GM18498 (cell line): ENCODE measurements around the gene SLC7A9.

ENCODE experiments used
- ATAC-seq: cut with Tn5 transposase; IDR thresholded peaks from one replicate; pipeline ENCODE4 v1.9.1; 2021; ENCODE audit warnings: mild to moderate bottlenecking, moderate library complexity; ENCODE audit not compliant: unreplicated experiment

SLC7A9 gene

GRCh38 chr19:32828643-32829344 lies 40.8 kb downstream of the SLC7A9 start:
- ATAC-seq = no peak

GRCh38 chr19:32828139-32828538 lies 41.4 kb downstream of the SLC7A9 start:
- no peak for ATAC-seq

DNA sequence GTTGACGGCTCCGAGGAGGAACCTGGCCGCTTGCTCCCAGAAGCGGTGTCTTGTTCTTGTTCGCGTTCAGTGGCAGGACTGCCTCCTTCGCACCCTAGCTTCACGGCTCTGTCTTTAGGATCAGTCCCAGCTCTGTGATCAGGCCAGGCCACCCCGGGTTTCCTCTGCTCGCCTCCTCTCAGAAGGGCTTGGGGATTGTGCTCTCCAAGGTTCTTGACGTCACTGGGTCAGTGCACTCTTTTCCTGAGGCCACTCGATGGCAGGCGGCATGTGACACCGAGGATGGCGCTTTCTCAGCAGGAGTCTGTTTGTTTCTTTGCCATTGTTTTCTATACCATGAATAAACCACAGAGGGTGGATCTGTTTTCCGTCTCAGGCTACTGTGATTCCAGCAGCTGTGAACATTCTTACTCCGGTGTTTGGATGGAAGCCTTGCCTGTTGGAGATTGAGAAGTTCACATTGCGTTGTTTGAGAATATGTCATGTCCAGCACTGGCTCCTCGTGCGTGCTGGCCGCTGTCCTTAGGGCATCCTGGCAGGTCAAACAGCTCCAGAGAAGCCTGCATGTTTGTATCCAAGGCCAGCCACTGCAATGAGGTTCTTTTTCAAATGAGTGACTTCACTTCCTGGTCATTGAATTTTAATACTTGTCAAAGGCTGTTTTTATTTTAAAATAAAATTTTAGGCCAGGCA lies 44.5 kb downstream of the SLC7A9 start:
- no peak for ATAC-seq

DNA sequence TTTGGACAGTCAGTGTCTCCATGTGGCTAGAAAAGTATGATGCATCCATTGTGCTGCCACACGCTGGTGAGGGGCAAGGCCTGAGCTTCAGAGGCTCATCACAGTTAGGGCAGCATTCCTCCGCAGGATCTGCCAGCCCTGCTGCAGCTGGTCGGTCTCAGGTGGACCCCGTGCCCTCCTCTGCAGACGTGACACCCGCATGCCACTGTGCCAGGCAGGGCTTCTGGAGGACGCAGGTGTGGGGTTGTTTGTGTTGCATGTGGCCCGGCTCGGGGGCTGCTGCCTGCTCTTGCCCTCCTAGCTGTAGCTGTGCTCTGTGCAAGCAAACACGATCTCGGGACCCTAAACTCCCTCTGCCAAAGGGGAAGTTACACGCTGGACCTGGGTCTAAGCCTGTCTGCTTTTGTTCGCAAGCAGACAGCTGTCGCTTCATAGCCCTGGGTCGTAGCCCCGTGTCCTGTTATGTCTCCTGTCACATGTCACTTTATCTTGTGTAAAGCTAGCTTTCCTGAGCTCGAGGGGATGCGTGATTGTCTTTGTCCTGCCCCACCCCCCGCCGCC lies 45.3 kb downstream of the SLC7A9 start:
- ATAC-seq = no peak

DNA sequence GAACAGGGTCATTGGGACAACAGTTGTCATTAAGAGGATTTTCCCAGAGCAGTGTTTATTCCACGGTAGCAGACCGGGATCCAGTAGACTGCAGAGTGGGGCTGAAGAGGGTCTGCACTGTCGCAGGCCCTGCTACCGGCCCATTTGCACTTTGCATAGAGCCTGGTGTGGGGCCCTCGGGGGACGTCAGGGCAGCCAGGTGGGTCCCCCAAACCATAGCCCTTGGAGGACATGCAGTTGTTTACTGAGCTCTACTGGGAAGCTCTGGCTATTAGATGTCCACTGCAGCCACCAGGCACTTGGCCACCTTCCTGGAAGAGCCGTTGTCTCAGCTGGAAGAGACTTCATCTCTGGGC lies 45.8 kb downstream of the SLC7A9 start:
- no peak for ATAC-seq

- ATAC-seq = no peak
These were observed 46.4 kb downstream of the SLC7A9 start for GRCh38 chr19:32822916-32823746.

DNA sequence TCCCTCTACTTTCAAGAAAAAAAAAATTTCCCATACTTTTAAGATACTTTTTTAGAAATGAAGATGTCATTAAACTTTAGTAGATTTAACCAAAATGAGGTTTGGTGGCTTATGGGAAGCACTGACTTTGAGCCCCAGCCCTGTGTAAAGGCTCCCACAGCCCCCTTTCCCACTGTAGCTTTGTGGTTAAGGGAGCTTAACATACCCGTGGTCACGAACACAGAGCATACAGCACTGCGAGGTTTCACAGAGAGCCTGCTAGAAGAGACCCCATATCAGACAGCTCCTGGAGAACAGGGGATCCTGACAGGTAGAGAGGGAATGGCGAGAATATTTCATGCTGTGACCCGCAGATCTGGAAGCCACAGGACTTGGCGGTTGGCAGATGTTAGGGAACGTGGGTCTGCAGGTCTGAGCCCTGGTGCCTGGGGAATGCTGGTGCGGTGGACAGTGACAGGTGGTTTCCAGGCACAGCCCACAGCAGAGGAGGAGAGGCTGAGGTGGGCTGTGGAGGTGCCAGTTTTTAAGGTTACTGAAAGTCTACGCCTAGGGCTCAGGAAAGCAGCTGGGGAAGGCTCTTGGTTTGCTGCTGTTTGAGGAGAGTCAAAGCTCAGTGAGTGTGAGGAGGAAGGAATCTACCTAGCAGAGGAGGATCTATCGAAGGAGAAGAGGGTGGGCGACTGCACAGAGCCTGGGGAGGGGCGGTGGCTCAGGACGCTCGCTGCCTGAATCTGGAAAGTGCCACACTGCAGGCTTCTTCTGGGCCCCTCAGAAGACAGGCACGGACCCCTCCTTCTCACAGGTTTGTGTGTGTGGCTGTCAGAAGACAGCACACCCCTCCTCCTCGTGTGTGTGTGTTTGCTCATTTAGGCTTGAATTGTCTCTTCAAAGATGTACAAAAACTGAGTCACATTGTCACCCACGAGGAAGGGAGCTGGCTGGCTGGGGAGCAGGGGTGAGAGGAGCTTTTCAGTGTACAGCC lies 49.9 kb downstream of the SLC7A9 start:
- ATAC-seq = no peak

DNA sequence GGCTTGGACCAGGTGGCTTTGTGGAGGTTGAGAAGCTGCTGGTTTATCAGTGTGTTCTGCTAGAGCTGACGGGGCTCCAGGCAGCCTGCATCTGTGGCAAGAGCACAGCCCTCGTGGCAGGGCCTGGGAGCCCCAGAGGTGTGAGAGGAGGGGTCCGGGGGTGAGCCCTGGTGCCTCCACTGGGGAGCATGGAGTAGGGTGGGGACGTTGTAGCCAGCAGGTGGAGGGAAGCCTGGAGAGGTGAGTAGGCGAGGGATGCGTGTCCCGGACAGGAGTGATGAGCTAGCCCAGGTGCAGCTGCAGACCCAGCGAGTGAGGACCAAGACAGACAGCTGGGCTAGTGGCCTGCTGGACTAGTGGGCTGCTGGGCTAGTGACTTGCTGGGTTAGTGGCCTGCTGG lies 51.0 kb downstream of the SLC7A9 start:
- no peak for ATAC-seq

DNA sequence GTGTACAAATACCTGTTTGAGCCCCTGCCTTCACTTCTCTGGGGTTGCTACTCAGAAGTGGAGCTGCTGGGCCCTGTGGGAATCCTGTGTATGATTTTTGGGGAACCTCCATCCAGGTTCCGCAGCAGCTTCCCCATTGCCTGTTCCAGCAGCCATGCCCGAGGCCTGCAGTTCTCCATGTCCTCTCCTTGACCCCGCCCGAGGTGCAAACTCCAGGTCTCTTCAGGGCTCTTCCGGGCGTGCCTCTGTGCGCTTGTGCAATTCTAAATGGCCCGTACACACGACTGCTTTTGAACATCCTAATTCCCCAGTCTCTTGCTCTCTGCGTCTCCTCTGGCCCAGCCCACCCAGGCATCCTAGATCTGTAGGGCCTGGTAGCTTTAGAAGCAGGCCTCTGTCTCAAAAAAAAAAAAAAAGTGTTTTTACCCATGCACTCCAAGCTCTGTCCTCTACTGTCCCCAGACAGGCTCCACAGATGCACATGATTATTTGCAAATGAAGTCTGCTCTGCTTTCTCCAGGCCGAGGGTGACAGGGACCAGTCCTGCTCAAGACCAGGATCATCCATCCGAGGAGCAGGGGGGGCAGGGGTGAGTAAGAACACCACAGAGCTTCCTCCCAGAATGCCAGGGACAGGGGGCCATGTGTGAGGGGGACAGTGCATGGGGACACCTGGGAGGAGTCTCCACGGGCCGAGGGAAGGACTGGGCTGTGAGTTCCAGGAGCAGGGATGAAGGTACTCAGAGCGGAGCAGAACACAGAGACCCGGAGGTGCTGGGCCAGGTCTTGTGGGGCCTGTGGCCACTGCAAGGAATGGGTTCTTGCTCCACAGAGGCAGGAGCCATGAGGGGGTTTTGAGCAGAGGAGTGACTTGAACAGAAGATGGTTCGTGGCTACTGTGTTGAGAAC lies 51.7 kb downstream of the SLC7A9 start:
- no peak for ATAC-seq

DNA sequence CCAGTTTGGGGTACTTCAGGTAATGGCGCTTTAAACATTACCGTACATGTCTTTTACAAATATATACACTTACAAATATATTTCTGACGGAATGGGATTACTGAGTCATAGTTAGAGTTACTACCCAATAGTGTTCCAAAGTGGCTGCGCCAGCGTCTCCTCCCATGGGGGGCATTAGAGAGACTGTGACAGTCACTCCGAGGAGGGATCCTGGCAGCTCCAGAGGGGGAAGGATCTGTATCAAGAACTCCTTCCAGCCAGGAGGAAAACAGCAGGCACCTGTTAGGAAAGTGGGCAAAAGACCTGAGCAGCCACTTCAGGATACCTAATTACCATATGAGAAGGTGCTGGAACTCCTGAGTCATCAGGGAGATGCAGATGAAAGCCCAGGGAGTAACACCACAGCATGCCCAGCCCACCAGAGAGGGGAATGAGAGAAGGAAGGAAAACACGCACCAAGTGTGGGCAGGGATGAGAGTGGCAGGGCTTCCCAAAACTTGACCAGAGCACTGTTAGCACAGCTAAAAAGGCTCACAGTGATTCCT lies 52.9 kb downstream of the SLC7A9 start:
- ATAC-seq = no peak

- no peak for ATAC-seq
These were observed 54.9 kb downstream of the SLC7A9 start for GRCh38 chr19:32814624-32815023.

GRCh38 chr19:32813862-32814425 lies 55.6 kb downstream of the SLC7A9 start:
- no peak for ATAC-seq

GRCh38 chr19:32812571-32812970 lies 57.0 kb downstream of the SLC7A9 start:
- ATAC-seq = no peak

DNA sequence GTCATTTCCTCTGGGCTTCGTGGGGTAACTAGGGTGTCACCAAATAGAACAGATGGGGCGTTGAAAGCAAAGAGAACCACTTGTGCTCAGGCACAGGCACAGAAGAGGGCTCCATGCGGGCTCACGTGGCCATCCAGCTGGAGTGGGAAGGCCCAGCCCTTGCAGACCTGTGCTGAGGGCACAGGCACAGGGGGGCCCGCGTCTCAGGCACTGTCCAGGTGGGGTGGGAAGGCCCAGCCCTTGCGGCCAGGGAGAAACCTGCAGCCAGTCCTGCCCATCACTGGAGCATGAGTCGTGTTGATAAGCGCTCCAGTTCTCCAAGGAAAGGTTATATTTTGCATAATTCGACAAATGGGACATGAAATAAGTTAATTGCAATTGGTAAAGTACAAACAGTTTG lies 57.5 kb downstream of the SLC7A9 start:
- ATAC-seq = no peak

GRCh38 chr19:32811151-32811550 lies 58.4 kb downstream of the SLC7A9 start:
- ATAC-seq = no peak

GRCh38 chr19:32810452-32810851 lies 59.1 kb downstream of the SLC7A9 start:
- no peak for ATAC-seq

GRCh38 chr19:32809754-32810153 lies 59.8 kb downstream of the SLC7A9 start:
- no peak for ATAC-seq

DNA sequence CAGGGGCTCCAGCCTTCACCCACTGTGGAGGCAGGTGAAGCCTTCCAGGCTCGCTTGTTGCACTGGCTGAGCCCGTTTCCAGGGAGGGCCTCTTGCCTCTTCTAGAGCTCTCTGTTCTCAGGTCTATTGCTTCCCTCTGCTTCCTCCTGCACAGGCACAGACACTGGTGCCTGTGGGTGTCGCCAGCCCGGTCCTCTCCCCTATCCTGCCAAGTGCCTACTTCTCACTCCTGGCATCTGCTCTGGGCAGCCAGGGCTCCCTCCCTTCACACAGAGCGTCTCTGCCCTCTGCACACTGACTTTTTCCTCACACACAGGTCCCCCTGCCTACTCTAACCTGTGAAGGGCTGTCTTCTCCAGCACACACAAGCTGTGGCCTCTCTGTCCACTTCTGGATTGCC lies 60.3 kb downstream of the SLC7A9 start:
- no peak for ATAC-seq

- ATAC-seq = no peak
These were observed 61.3 kb downstream of the SLC7A9 start for GRCh38 chr19:32808236-32808635.
